GM18861 (cell line): ENCODE data around the gene DLX5.

Source experiments
- ATAC-seq: cut with Tn5 transposase; IDR thresholded peaks from one replicate; pipeline ENCODE4 v1.9.1; 2021; ENCODE audit not compliant: unreplicated experiment

The DLX5 gene

GRCh38 chr7:97006055-97006815, 18.4 kb downstream of the DLX5 start:
- no peak for ATAC-seq

- no peak for ATAC-seq
Observed at GRCh38 chr7:97005183-97006054, 19.2 kb downstream of the DLX5 start, which contains the start of gene DLX6. Gene DLX6, plus strand, starts transcription at chr7:97005553. Its CDS starts 425 bp downstream, at chr7:97005978.

- ATAC-seq = no peak
Observed at GRCh38 chr7:97004247-97005182, 20.1 kb downstream of the DLX5 start.

GRCh38 chr7:97003262-97004246, 21.1 kb downstream of the DLX5 start:
- ATAC-seq = no peak

- ATAC-seq = no peak
Observed at GRCh38 chr7:97002555-97003261, 21.9 kb downstream of the DLX5 start.

GRCh38 chr7:97001656-97002554, 22.7 kb downstream of the DLX5 start:
- ATAC-seq = no peak

GRCh38 chr7:97001221-97001620, 23.4 kb downstream of the DLX5 start:
- ATAC-seq = no peak

- no peak for ATAC-seq
Observed at GRCh38 chr7:96998744-96999143, 25.9 kb downstream of the DLX5 start.

GRCh38 chr7:96998333-96998732, 26.3 kb downstream of the DLX5 start:
- no peak for ATAC-seq

GRCh38 chr7:96997512-96998032, 27.1 kb downstream of the DLX5 start:
- ATAC-seq = no peak

GRCh38 chr7:96996958-96997511, 27.6 kb downstream of the DLX5 start:
- no peak for ATAC-seq

- ATAC-seq = no peak
Observed at GRCh38 chr7:96996111-96996957, 28.3 kb downstream of the DLX5 start.

- no peak for ATAC-seq
Observed at GRCh38 chr7:96995406-96996110, 29.1 kb downstream of the DLX5 start.

- no peak for ATAC-seq
Observed at GRCh38 chr7:96993980-96994379, 30.7 kb downstream of the DLX5 start.

GRCh38 chr7:96993094-96993865, 31.4 kb downstream of the DLX5 start:
- no peak for ATAC-seq
